Pancreas (tissue), 10 donors: Measurements from ENCODE around the gene DLG2. TPM values are rescaled to one million over a fixed set of nuclear protein-coding genes. Genes with fewer than 3 reads are reported as not detected.

Source experiments
- ATAC-seq, 4 donors: fragments of 200-7000 bp; cut with Tn5 transposase; one replicate each; pipeline versions ENCODE4 v1.8.0 to v1.9.1; 2020; ENCODE audit warnings: mild to moderate bottlenecking in 4 of 4, moderate library complexity in 4 of 4
- DNase-seq, 6 donors: peaks; one replicate each; pipeline ENCODE4 v3.0.0-alpha.2; 2020
- FAIRE-seq: peaks from 2 replicates; lab custom pipeline; 2012; peaks lifted over from hg19 to GRCh38; lab: Jason Lieb, UNC
- H3K27ac ChIP-seq, 4 donors: fragments of 200-600 bp; sonication (generic); 1 replicate in 3 of 4; 2 replicates in 1 of 4; pipeline versions ENCODE4 v1.5.0 to v1.8.0; 2020
- H3K27me3 ChIP-seq, 4 donors: fragments of 200-600 bp; one replicate each; pipeline ENCODE4 v1.8.0; 2021
- H3K36me3 ChIP-seq, 3 donors: fragments of 200-600 bp; sonication (generic) in 1 of 3; one replicate each; pipeline versions ENCODE4 v1.5.0 to v1.8.0; 2020 to 2021
- H3K4me1 ChIP-seq, 3 donors: fragments of 200-600 bp; one replicate each; pipeline ENCODE4 v1.8.0; 2021
- H3K4me3 ChIP-seq, 4 donors: fragments of 200-600 bp; sonication (generic) in 2 of 4; one replicate each; pipeline versions ENCODE4 v1.5.0 to v1.8.0; 2020 to 2021
- H3K9me3 ChIP-seq, 4 donors: fragments of 200-600 bp; one replicate each; pipeline ENCODE4 v1.8.0; 2021
- WGBS, 2 donors: extraction: QIAGEN DNeasy Blood & Tissue Kit; methylation state at CpG; one replicate each; pipeline ENCODE4 v1.1.7; 2013; 5-methylcytosine and 5-hydroxymethylcytosine counted together
- intact Hi-C, 3 donors: fragments of 100-400 bp; cut with DNase I; formaldehyde crosslinking; loops; one replicate each; pipeline versions ENCODE4 v1.11.1 to v1.14.2; 2022
- polyA plus RNA-seq, 2 donors: library from polyadenylated mRNA; stranded (reverse); fragments of 200-250 nt; gene quantifications; one replicate each; pipeline ENCODE4 v1.2.3, GENCODE V29; 2013
- total RNA-seq, 6 donors: library from RNA; stranded (reverse); fragmentation: NEBNext Ultra II Directional in 4 of 6; extraction: Animal tissue kit (Norgen Biotek cat#: 25700) in 4 of 6; gene quantifications; one replicate each; pipeline versions ENCODE4 v1.2.1 to v1.2.4, GENCODE V29; 2021 to 2023
- TF ChIP-seq, protein P1 (sequence below), 4 donors: fragments of 200-600 bp; sonication (generic) in 3 of 4; IDR thresholded peaks; one replicate each; pipeline versions ENCODE4 v1.5.0 to v1.8.0; 2021; ENCODE audit warnings: antibody characterized with exemption in 4 of 4
- donor health status: healthy with polysubstance abuse.
- donor health status: DM: no; HTN: no; CAD: no; lungs with moderate emphysema.
- donor health status: DM: no; HTN: no; CAD: no.
- donor health status: control.
- donor health status: control.
- donor health status: Bipolar disorder and iron deficiency.
- donor health status: DM: yes; HTN: yes; CAD: no.
- donor health status: DM: no; HTN: no; CAD: no.
- donor health status: DM: no; HTN: no; CAD: no.
- donor health status: DM: yes; HTN: yes; CAD: no.

DLG2 gene
- total and polyA plus RNA-seq, 8 donors: 1.2 to 5.4 (median 3.6) TPM

DNA sequence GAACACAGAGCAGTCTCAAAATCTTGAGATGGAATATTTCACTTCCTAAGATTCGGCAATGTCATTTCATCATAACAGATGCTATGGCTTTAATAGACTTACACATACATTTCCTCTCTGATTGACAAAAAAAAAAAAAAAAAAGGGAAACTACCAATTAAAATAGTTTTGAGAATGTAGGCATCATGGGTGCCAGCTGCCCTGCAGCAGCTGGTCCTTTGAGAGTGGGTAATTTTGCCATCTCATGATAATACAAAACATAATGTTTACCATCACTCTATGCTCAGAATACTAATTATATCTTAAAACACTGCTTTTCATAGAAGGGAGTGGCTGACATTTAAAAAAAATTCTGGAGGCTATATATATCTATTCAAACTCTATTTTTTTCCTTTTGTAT, 1565.4 kb downstream of the DLG2 start:
- DNase-seq (no peak), ATAC-seq (no peak), FAIRE-seq (no peak)
- H3K4me1 ChIP-seq: no peaks in the 10 kb centered on the region
- H3K27me3 ChIP-seq: no peaks in the 10 kb centered on the region
- TF ChIP-seq, protein P1, sequence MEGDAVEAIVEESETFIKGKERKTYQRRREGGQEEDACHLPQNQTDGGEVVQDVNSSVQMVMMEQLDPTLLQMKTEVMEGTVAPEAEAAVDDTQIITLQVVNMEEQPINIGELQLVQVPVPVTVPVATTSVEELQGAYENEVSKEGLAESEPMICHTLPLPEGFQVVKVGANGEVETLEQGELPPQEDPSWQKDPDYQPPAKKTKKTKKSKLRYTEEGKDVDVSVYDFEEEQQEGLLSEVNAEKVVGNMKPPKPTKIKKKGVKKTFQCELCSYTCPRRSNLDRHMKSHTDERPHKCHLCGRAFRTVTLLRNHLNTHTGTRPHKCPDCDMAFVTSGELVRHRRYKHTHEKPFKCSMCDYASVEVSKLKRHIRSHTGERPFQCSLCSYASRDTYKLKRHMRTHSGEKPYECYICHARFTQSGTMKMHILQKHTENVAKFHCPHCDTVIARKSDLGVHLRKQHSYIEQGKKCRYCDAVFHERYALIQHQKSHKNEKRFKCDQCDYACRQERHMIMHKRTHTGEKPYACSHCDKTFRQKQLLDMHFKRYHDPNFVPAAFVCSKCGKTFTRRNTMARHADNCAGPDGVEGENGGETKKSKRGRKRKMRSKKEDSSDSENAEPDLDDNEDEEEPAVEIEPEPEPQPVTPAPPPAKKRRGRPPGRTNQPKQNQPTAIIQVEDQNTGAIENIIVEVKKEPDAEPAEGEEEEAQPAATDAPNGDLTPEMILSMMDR (IDR thresholded peaks at IDR 0.05): no peak
- no peak overlapping the region for H3K27ac ChIP-seq
- 77 to 88% methylated on average over 1 of the region's 1 CpG for WGBS, 2 donors
- intact Hi-C loops: no loop called here
- H3K9me3 ChIP-seq: no peaks in the 10 kb centered on the region
- no peak overlapping the region for H3K4me3 ChIP-seq
- no peaks in the 10 kb centered on the region for H3K36me3 ChIP-seq

- FAIRE-seq (no peak), DNase-seq (no peak), ATAC-seq (no peak)
- no peak overlapping the region for H3K4me3 ChIP-seq
- H3K9me3 ChIP-seq: no peaks in the 10 kb centered on the region
- no peak overlapping the region for H3K27ac ChIP-seq
- H3K4me1 ChIP-seq: no peaks in the 10 kb centered on the region
- TF ChIP-seq, protein P1 (IDR thresholded peaks at IDR 0.05): no peak
- no peaks in the 10 kb centered on the region for H3K27me3 ChIP-seq
- WGBS, 2 donors: 79 to 81% methylated on average over 6 of the region's 6 CpGs
- intact Hi-C loops: no loop called here
- no peaks in the 10 kb centered on the region for H3K36me3 ChIP-seq
Observed at GRCh38 chr11:84056653-84057376, 1570.3 kb downstream of the DLG2 start.

GRCh38 chr11:84045146-84045545, 1582.0 kb downstream of the DLG2 start:
- no peak overlapping the region for H3K4me3 ChIP-seq
- no peak overlapping the region for H3K27ac ChIP-seq
- H3K9me3 ChIP-seq: no peaks in the 10 kb centered on the region
- TF ChIP-seq, protein P1 (IDR thresholded peaks at IDR 0.05): no peak
- FAIRE-seq (no peak), DNase-seq (no peak), ATAC-seq (no peak)
- H3K27me3 ChIP-seq: no peaks in the 10 kb centered on the region
- intact Hi-C loops: no loop called here
- no peaks in the 10 kb centered on the region for H3K36me3 ChIP-seq
- H3K4me1 ChIP-seq: no peaks in the 10 kb centered on the region

DNA sequence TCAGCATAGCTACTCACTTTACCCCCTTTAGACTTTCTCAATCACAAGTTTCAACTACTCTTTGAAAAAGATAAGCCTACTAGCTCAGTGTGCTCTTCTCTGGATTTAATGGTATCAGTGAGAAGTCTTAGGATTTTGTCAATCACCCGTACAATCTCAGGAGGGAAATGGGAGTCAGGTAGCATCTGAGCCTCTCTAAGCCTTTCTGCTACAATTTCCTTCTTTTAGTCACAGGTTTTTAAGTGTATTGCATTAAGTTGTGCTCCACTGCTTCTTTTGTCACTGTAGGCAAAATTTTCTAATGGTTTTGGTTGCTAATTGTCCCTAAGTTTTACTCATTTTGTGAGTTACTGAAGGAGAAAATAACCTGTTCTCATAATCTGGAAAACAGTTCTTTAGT, 1582.4 kb downstream of the DLG2 start:
- no peaks in the 10 kb centered on the region for H3K4me1 ChIP-seq
- ATAC-seq (no peak), FAIRE-seq (no peak), DNase-seq (no peak)
- no peak overlapping the region for H3K27ac ChIP-seq
- no peaks in the 10 kb centered on the region for H3K36me3 ChIP-seq
- WGBS, 2 donors: 77 to 85% methylated on average over 1 of the region's 1 CpG
- H3K4me3 ChIP-seq: no peak overlapping the region
- intact Hi-C loops: no loop called here
- H3K9me3 ChIP-seq: no peaks in the 10 kb centered on the region
- H3K27me3 ChIP-seq: no peaks in the 10 kb centered on the region
- TF ChIP-seq, protein P1 (IDR thresholded peaks at IDR 0.05): no peak

- WGBS, 2 donors: 52 to 63% methylated on average over 2 of the region's 2 CpGs
- ATAC-seq (no peak), DNase-seq (no peak), FAIRE-seq (no peak)
- no peaks in the 10 kb centered on the region for H3K36me3 ChIP-seq
- no peak overlapping the region for H3K27ac ChIP-seq
- no peaks in the 10 kb centered on the region for H3K4me1 ChIP-seq
- intact Hi-C loops: no loop called here
- TF ChIP-seq, protein P1 (IDR thresholded peaks at IDR 0.05): no peak
- no peaks in the 10 kb centered on the region for H3K9me3 ChIP-seq
- H3K4me3 ChIP-seq: no peak overlapping the region
- H3K27me3 ChIP-seq: no peaks in the 10 kb centered on the region
Observed at GRCh38 chr11:84036664-84037194, 1590.4 kb downstream of the DLG2 start.
